ENCODE results near the gene LANCL1.

The LANCL1 gene

GRCh38 chr2:210519594-210519993 lies 43.0 kb upstream of the LANCL1 start:
- H3K36me3 ChIP-seq (ENCODE audit: low read depth) = no peaks in the 10 kb centered on the region
- H3K9me3 ChIP-seq (ENCODE audit: severe bottlenecking) = no peaks in the 10 kb centered on the region
- no peak for ATAC-seq (ENCODE audit: low read depth)
- H3K27ac ChIP-seq (ENCODE audit: poor library complexity, severe bottlenecking) = no peak overlapping the region
- no peaks in the 10 kb centered on the region for H3K27me3 ChIP-seq (ENCODE audit: insufficient read depth, poor library complexity, severe bottlenecking)
- H3K4me3 ChIP-seq (ENCODE audit: severe bottlenecking) = no peak overlapping the region
- no peaks in the 10 kb centered on the region for H3K4me1 ChIP-seq (ENCODE audit: insufficient read depth, poor library complexity, severe bottlenecking)
- no peak for TF ChIP-seq CTCF (IDR thresholded peaks at IDR 0.05; ENCODE audit: poor library complexity, severe bottlenecking)
- no peak for DNase-seq (ENCODE audit: low spot score)

DNA sequence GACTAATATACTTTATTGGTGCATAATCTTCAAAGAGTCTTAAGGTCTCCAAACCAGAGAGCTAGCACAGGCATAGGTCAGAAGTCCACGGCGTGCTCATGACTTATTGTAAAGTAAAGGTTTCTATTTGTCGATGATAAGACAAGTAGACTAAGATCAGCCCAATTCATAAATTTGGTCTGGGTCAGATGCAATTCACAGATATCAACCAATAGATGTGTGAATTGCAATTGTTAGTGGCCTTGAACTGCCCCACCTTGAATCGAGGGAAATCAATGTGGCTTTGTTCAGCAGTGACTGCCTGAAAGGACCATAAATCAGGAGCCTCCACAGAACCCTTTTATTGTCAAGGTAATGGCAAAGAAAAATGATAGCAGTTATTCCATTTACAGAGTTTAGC lies 40.7 kb upstream of the LANCL1 start:
- Histone ChIP-seq H3K4me1 (ENCODE audit: insufficient read depth, poor library complexity, severe bottlenecking) (no peaks in the 10 kb centered on the region), H3K4me3 (ENCODE audit: severe bottlenecking) (no peak overlapping the region), H3K9me3 (ENCODE audit: severe bottlenecking) (no peaks in the 10 kb centered on the region), H3K27me3 (ENCODE audit: insufficient read depth, poor library complexity, severe bottlenecking) (no peaks in the 10 kb centered on the region), H3K36me3 (ENCODE audit: low read depth) (no peaks in the 10 kb centered on the region), H3K27ac (ENCODE audit: poor library complexity, severe bottlenecking) (no peak overlapping the region)
- DNase-seq (ENCODE audit: low spot score) (no peak), ATAC-seq (ENCODE audit: low read depth) (no peak)
- no peak for TF ChIP-seq CTCF (IDR thresholded peaks at IDR 0.05; ENCODE audit: poor library complexity, severe bottlenecking)

GRCh38 chr2:210515911-210516310 lies 39.4 kb upstream of the LANCL1 start:
- H3K4me3 ChIP-seq (ENCODE audit: severe bottlenecking) = no peak overlapping the region
- TF ChIP-seq CTCF (IDR thresholded peaks at IDR 0.05; ENCODE audit: poor library complexity, severe bottlenecking) = no peak
- no peaks in the 10 kb centered on the region for H3K9me3 ChIP-seq (ENCODE audit: severe bottlenecking)
- no peaks in the 10 kb centered on the region for H3K4me1 ChIP-seq (ENCODE audit: insufficient read depth, poor library complexity, severe bottlenecking)
- no peaks in the 10 kb centered on the region for H3K27me3 ChIP-seq (ENCODE audit: insufficient read depth, poor library complexity, severe bottlenecking)
- no peak for DNase-seq (ENCODE audit: low spot score)
- no peak overlapping the region for H3K27ac ChIP-seq (ENCODE audit: poor library complexity, severe bottlenecking)
- no peaks in the 10 kb centered on the region for H3K36me3 ChIP-seq (ENCODE audit: low read depth)
- no peak for ATAC-seq (ENCODE audit: low read depth)

- DNase-seq (ENCODE audit: low spot score) (no peak), ATAC-seq (ENCODE audit: low read depth) (no peak)
- no peaks in the 10 kb centered on the region for H3K27me3 ChIP-seq (ENCODE audit: insufficient read depth, poor library complexity, severe bottlenecking)
- no peak overlapping the region for H3K4me3 ChIP-seq (ENCODE audit: severe bottlenecking)
- no peaks in the 10 kb centered on the region for H3K9me3 ChIP-seq (ENCODE audit: severe bottlenecking)
- H3K4me1 ChIP-seq (ENCODE audit: insufficient read depth, poor library complexity, severe bottlenecking) = no peaks in the 10 kb centered on the region
- no peak for TF ChIP-seq CTCF (IDR thresholded peaks at IDR 0.05; ENCODE audit: poor library complexity, severe bottlenecking)
- no peaks in the 10 kb centered on the region for H3K36me3 ChIP-seq (ENCODE audit: low read depth)
- no peak overlapping the region for H3K27ac ChIP-seq (ENCODE audit: poor library complexity, severe bottlenecking)
These were observed 27.2 kb upstream of the LANCL1 start for GRCh38 chr2:210503725-210504191.

DNA sequence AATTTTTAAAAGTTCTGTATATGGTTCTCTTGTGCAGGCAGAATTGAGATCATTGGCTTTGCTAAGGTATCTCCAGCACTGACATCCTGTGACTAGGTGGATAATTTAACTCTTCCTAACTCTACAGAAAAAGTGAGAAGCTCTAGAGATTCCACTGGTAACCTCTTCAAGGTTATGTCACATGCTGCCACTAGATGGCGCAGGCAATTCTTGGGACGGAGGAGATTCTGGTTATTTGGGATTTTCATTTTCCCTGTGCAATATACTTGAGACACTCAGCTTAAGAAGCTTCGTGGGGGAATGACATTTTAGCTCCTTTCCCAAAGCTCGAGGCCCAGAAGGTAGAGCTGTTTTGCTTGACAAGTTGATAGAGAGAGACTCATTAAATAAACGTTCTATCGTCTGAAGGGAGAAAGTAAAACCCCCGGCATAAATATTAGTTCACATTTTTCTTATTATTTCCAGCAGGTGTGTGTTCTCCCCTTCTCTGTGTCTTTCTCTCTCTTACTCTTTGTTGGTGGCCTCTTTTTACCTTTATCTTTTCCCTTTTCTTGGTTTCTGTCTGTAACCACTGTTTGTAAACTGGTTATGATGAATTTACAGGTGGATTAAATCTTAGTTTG lies 26.6 kb upstream of the LANCL1 start:
- no peaks in the 10 kb centered on the region for H3K36me3 ChIP-seq (ENCODE audit: low read depth)
- H3K9me3 ChIP-seq (ENCODE audit: severe bottlenecking) = no peaks in the 10 kb centered on the region
- no peak overlapping the region for H3K4me3 ChIP-seq (ENCODE audit: severe bottlenecking)
- no peaks in the 10 kb centered on the region for H3K4me1 ChIP-seq (ENCODE audit: insufficient read depth, poor library complexity, severe bottlenecking)
- peak; percentile 89 for TF ChIP-seq CTCF (IDR thresholded peaks at IDR 0.05; ENCODE audit: poor library complexity, severe bottlenecking)
- H3K27me3 ChIP-seq (ENCODE audit: insufficient read depth, poor library complexity, severe bottlenecking) = no peaks in the 10 kb centered on the region
- DNase-seq (ENCODE audit: low spot score) (no peak), ATAC-seq (ENCODE audit: low read depth) (peak; percentile 58)
- H3K27ac ChIP-seq (ENCODE audit: poor library complexity, severe bottlenecking) = no peak overlapping the region

Data from RWPE2 (cell line).